ENCODE results near the gene ECE2.
"Not testable (repeated sequence)": the region's sequence is repeated elsewhere in the genome, so short reads cannot be mapped to it uniquely, and the experiment has no call there.

ECE2 gene

DNA sequence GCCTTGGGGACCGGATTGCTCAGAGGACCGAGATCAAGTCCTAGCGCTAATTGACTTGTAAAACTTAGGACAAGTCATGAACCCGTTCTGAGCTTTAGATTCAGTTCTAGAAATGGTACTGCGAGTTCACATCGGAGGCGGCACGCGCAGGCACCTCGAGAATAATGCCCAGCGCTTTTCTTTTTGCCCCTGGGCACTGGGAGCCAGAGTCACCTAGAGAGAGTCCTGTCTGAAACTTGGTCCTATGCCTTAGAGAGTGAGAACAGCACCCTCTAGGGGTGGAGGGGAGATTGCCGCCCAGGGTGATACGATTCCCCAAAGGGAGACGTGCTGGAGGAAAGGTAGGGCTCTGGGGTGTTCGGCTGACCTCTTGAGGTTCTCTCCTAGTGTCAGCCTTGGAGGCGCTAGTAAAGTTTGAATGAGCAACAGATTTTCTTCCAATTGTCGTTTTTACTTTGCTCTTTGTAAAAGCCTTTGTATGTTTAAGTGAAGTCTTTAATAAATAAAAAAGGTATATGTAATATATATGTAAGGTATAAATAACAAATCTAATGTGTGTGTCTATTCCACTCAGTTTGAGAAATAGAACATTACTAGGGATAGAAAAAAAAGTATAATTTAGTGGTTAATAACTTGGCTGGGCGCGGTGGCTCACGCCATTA is 25.5 kb upstream of the ECE2 start:
- H3K4me3 Mint-ChIP-seq: peak overlapping the region; percentile 97
- H3K27ac Mint-ChIP-seq: no peak overlapping the region
- ATAC-seq (ENCODE audit: low read depth): peak; percentile 67
- peak; percentile 90 to 92 for DNase-seq (ENCODE audit: low spot score in 2 of 2)
- no peaks in the 10 kb centered on the region for H3K9me3 Mint-ChIP-seq
- H3K4me1 Mint-ChIP-seq: peaks cover 11% of the 10 kb centered on the region
- H3K27me3 Mint-ChIP-seq: no peaks in the 10 kb centered on the region
- H3K36me3 Mint-ChIP-seq: peaks cover 5% of the 10 kb centered on the region

- no peak overlapping the region for H3K27ac Mint-ChIP-seq
- H3K36me3 Mint-ChIP-seq: peaks cover 6% of the 10 kb centered on the region
- peaks cover 7% of the 10 kb centered on the region for H3K4me1 Mint-ChIP-seq
- DNase-seq (ENCODE audit: low spot score in 2 of 2): no peak
- H3K27me3 Mint-ChIP-seq: peaks cover 13% of the 10 kb centered on the region
- no peak overlapping the region for H3K4me3 Mint-ChIP-seq
- ATAC-seq (ENCODE audit: low read depth): no peak
- H3K9me3 Mint-ChIP-seq: no peaks in the 10 kb centered on the region
Measured at GRCh38 chr3:184255291-184256039, 20.4 kb upstream of the ECE2 start.

GRCh38 chr3:184257083-184257915 is 18.5 kb upstream of the ECE2 start:
- Mint-ChIP-seq H3K27me3 (peaks cover 19% of the 10 kb centered on the region), H3K9me3 (no peaks in the 10 kb centered on the region), H3K4me1 (peaks cover 15% of the 10 kb centered on the region), H3K4me3 (no peak overlapping the region), H3K27ac (no peak overlapping the region), H3K36me3 (peaks cover 6% of the 10 kb centered on the region)
- no peak for ATAC-seq (ENCODE audit: low read depth)
- DNase-seq (ENCODE audit: low spot score in 2 of 2): no peak

DNA sequence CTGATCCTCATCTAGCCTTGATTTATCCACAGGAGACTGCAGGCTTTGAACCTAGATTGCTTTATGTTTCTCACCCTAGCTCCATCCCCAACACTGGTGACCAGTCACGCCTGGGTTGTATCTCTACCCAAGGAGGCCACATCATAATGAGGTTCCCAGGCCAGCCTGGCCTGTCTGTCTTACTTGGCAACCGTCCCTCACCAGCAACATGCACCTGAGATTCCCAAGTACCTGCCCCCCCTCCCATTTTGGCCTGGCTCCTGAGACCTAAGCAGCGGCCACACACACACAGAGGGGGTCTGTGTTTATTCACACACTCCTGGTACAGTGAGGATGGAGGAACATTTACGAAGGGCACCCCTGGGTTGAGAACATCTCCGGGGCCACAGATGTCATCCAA is 16.9 kb upstream of the ECE2 start:
- peaks cover 19% of the 10 kb centered on the region for H3K4me1 Mint-ChIP-seq
- peaks cover 6% of the 10 kb centered on the region for H3K36me3 Mint-ChIP-seq
- DNase-seq (ENCODE audit: low spot score in 2 of 2): no peak
- peaks cover 24% of the 10 kb centered on the region for H3K27me3 Mint-ChIP-seq
- no peak overlapping the region for H3K27ac Mint-ChIP-seq
- H3K4me3 Mint-ChIP-seq: peak overlapping the region; percentile 78
- no peaks in the 10 kb centered on the region for H3K9me3 Mint-ChIP-seq
- ATAC-seq (ENCODE audit: low read depth): no peak

DNA sequence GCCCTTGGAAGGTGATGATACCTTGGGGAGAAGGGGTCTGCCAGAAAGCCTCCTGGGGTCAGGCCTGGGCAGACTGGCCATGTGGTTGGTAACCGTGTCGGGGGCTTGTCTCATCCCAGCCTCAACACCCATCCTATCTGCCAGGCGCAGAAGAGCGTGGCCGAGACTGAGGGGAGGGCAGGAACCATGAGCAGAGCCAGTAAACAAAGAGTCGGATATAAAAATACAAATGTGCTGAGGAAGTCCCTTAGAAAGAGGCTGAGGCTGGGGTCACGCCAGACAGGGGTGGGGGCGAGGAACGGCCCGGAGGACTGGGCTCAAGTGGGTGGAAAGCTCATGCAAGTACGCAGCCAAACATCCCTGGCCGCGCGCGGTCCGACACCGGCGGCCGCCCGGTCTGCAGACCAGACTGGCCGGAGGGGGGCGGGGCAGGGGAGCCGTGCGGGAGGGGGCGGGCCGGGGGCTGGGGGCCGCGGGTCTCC is 16.4 kb upstream of the ECE2 start:
- Mint-ChIP-seq H3K27ac (no peak overlapping the region), H3K36me3 (peaks cover 6% of the 10 kb centered on the region), H3K4me3 (peak overlapping the region; percentile 78), H3K27me3 (peaks cover 24% of the 10 kb centered on the region), H3K9me3 (no peaks in the 10 kb centered on the region), H3K4me1 (peaks cover 19% of the 10 kb centered on the region)
- no peak for DNase-seq (ENCODE audit: low spot score in 2 of 2)
- no peak for ATAC-seq (ENCODE audit: low read depth)

DNA sequence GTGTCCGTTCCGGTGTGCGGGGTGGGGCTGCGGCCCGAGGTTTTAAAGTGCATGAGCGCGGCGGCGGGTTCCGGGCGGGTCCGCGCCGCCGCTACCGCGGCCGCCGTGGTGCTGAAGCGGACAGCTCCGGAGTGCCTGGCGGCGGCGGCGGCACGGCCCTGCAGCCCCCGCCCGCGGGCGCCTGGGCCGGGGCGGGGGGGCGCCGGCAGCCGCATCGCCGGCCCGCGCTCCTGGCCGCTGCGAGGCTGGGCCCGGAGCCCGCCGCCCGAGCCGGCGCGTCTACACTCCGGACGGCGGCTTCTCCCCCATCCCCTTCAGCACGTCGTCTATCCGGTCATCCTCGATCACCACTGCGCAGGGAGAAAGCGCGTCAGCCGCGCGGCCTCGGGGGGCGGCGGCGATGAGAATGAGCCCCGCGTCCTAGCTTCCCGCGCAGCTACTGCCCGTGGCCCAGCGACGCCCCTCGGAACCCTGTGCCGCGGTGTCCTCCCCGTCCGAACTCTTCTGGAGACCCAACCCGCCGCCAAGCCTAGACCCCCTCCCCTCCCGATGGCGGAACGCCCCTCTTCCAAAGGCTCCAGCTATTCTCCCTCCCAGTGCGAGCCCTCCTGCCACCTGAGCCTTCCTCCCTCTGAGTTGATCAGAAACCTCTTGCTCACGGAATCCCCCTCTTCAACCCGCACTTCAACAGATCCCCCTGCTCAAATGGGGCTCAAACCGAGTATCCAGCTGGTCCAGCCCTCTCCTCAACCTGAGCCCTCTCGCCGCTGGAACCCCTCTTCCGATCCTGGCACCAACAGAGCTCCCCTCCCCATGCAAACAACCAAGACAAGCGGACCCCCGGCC is 15.7 kb upstream of the ECE2 start:
- peaks cover 6% of the 10 kb centered on the region for H3K36me3 Mint-ChIP-seq
- DNase-seq (ENCODE audit: low spot score in 2 of 2) (peak in 1 of 2 donors; percentile 50), ATAC-seq (ENCODE audit: low read depth) (peak; percentile 62)
- peaks cover 19% of the 10 kb centered on the region for H3K4me1 Mint-ChIP-seq
- no peaks in the 10 kb centered on the region for H3K9me3 Mint-ChIP-seq
- no peak overlapping the region for H3K27ac Mint-ChIP-seq
- peak overlapping the region; percentile 77 for H3K4me3 Mint-ChIP-seq
- H3K27me3 Mint-ChIP-seq: peaks cover 26% of the 10 kb centered on the region

DNA sequence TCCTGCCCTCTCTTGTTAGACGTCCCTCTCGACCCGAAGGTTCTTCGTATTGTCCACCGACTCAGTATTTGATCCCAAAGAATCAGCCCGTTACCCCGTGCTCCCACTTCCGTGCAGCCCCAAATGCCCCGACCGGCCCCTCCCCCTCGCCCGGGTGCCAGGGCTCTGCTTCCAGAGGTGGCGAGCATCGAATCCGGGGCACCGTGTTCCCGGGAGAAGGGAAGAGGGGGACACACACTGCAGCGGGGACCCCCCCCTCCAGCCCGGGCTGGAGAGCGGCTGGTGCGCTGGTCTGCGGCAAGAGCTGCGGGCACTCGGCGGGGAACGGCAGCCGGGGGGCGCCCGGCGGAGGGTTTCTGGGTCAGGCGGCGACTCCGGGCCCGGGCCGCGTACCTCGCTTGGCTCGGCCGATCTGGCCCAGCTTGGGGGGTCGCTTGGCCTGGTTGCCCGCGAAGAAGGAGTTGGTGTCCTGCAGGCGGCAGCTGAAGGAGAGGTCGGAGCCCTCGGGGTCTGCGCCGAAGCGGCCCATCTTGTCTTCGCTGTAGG is 15.0 kb upstream of the ECE2 start:
- DNase-seq (ENCODE audit: low spot score in 2 of 2): no peak
- H3K36me3 Mint-ChIP-seq: peaks cover 6% of the 10 kb centered on the region
- H3K27me3 Mint-ChIP-seq: peaks cover 26% of the 10 kb centered on the region

DNA sequence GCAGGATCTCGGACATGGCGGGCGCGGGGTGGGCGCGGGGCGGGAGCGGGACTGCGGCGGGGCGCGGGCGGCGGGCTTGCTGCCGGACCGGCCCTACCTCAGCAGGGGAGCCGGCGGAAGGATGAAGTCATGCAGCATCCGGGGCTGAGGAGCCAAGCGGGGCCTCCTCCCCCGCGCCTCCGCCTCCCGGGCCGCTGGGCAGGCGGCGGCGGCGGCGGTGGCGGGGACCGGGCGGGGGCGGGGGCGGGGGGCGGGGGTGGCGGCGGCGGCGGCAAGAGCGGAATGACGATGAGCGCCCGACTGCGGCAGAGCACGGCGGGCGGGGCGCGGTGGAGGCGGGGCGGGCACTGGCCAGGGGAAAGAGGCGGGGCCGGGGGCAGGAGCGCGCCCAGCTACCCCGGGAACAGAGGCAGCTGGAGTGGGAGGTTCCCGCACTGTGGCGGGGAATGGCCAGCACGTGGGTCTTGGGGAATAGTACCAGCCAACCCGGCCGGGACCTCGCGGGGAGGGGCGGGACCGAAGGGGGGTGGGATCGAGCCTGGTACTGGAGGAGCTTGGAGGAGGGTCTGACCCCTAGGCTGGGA is 14.5 kb upstream of the ECE2 start, which contains the start of gene CAMK2N2:
CAMK2N2 (minus strand) TSS at position 284 of the 584 bp plus-strand sequence; CDS start at position 16, 268 bp downstream.
- H3K9me3 Mint-ChIP-seq: no peaks in the 10 kb centered on the region
- peaks cover 19% of the 10 kb centered on the region for H3K4me1 Mint-ChIP-seq
- H3K27me3 Mint-ChIP-seq: peaks cover 28% of the 10 kb centered on the region
- no peak within 1 kb of the TSS for H3K27ac Mint-ChIP-seq
- peaks cover 6% of the 10 kb centered on the region for H3K36me3 Mint-ChIP-seq
- DNase-seq (ENCODE audit: low spot score in 2 of 2) (no peak), ATAC-seq (ENCODE audit: low read depth) (peak; percentile 64)
- peak within 1 kb of the TSS; percentile 77 for H3K4me3 Mint-ChIP-seq

More for the DNA sequence above, 15.0 kb upstream of the ECE2 start:
- H3K27ac Mint-ChIP-seq: no peak overlapping the region
- H3K9me3 Mint-ChIP-seq: no peaks in the 10 kb centered on the region
- H3K4me1 Mint-ChIP-seq: peaks cover 19% of the 10 kb centered on the region
- ATAC-seq (ENCODE audit: low read depth): no peak
- H3K4me3 Mint-ChIP-seq: peak overlapping the region; percentile 77

- ATAC-seq (ENCODE audit: low read depth): peak; percentile 6
- no peak for DNase-seq (ENCODE audit: low spot score in 2 of 2)
- peaks cover 6% of the 10 kb centered on the region for H3K36me3 Mint-ChIP-seq
Measured at GRCh38 chr3:184261854-184262763, 13.7 kb upstream of the ECE2 start.

DNA sequence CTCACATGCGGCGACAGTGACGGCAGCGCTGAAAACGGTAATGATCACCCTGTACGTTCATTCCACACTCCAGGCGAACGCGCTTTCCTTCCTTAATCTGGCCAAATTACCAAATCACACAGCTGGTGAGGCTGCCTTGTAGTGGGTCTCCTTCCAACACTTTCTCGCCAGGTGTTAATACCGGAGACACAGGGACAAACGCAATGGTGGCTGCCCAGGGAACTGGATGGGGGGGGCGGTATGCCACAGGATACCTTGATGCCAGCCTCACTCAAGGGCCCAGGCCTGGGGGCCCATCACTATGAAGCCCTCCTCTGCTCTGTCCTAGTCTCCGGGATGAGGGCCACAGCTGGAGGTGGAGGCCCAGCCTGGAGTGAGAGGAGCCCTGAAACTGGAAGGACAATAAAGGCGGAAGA is 13.1 kb upstream of the ECE2 start:
- no peak for DNase-seq (ENCODE audit: low spot score in 2 of 2)
- no peak overlapping the region for H3K27ac Mint-ChIP-seq

More at GRCh38 chr3:184261854-184262763, 13.7 kb upstream of the ECE2 start:
- Mint-ChIP-seq H3K4me3 (peak overlapping the region; percentile 74), H3K9me3 (peaks cover under 1% of the 10 kb centered on the region), H3K27ac (no peak overlapping the region), H3K27me3 (peaks cover 29% of the 10 kb centered on the region), H3K4me1 (peaks cover 19% of the 10 kb centered on the region)

DNA sequence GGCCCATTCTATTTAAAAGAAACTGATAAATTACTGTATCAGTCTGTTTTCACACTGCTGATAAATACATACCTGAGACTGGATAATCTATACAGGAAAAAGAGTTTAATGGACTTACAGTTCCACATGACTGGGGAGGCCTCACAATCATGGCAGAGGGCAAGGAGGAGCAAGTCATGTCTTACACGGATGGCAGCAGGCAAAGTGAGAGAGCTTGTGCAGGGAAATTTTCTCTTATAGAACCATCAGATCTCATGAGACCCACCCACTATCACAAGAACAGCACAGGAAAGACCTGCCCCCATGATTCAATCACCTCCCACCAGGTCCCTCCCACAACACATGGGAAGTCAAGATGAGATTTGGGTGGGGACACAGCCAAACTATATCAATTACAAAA is 8.6 kb upstream of the ECE2 start:
- not testable (repeated sequence) for DNase-seq (ENCODE audit: low spot score in 2 of 2); H3K9me3 Mint-ChIP-seq; H3K27ac Mint-ChIP-seq; H3K4me3 Mint-ChIP-seq; ATAC-seq (ENCODE audit: low read depth); H3K4me1 Mint-ChIP-seq; H3K36me3 Mint-ChIP-seq
- peaks cover 17% of the 10 kb centered on the region for H3K27me3 Mint-ChIP-seq

More for the DNA sequence above, 13.1 kb upstream of the ECE2 start:
- H3K4me3 Mint-ChIP-seq: peak overlapping the region; percentile 27
- H3K9me3 Mint-ChIP-seq: peaks cover 4% of the 10 kb centered on the region
- H3K27me3 Mint-ChIP-seq: peaks cover 32% of the 10 kb centered on the region
- ATAC-seq (ENCODE audit: low read depth): no peak
- H3K36me3 Mint-ChIP-seq: peaks cover 9% of the 10 kb centered on the region
- peaks cover 19% of the 10 kb centered on the region for H3K4me1 Mint-ChIP-seq

- Mint-ChIP-seq H3K27me3 (peaks cover 18% of the 10 kb centered on the region), H3K4me3 (no peak overlapping the region), H3K36me3 (peaks cover 3% of the 10 kb centered on the region), H3K9me3 (peaks cover 4% of the 10 kb centered on the region), H3K4me1 (peaks cover 5% of the 10 kb centered on the region), H3K27ac (no peak overlapping the region)
- DNase-seq (ENCODE audit: low spot score in 2 of 2): no peak
- ATAC-seq (ENCODE audit: low read depth): no peak
Measured at GRCh38 chr3:184272269-184272668, 3.6 kb upstream of the ECE2 start.

Measured in memory B cell (primary cell).